Ishikawa (cell line): ENCODE measurements around the gene GCSH.

ENCODE experiments used
- CEBPB ChIP-seq: IDR thresholded peaks from 2 replicates; pipeline ENCODE4 v1.6.1; 2012
- MAX ChIP-seq: IDR thresholded peaks from 2 replicates; pipeline ENCODE4 v1.6.1; 2012
- NFIC ChIP-seq: IDR thresholded peaks from 2 replicates; pipeline ENCODE4 v1.6.1; 2012
- TCF12 ChIP-seq: IDR thresholded peaks from 2 replicates; pipeline ENCODE4 v1.6.1; 2012; ENCODE audit warnings: low read depth

GRCh38 chr16:81067166-81067565 is 29.0 kb downstream of the GCSH start:
- TF ChIP-seq CEBPB (no peak), NFIC (no peak), TCF12 (no peak), MAX (no peak)
